GM19455 (cell line): ENCODE results near the gene AKAP14.
"Not testable (repeated sequence)": the region's sequence is repeated elsewhere in the genome, so short reads cannot be mapped to it uniquely, and the experiment has no call there.

Experiments
- ATAC-seq: cut with Tn5 transposase; IDR thresholded peaks from one replicate; pipeline ENCODE4 v1.9.1; 2021; ENCODE audit not compliant: unreplicated experiment

Gene AKAP14

DNA sequence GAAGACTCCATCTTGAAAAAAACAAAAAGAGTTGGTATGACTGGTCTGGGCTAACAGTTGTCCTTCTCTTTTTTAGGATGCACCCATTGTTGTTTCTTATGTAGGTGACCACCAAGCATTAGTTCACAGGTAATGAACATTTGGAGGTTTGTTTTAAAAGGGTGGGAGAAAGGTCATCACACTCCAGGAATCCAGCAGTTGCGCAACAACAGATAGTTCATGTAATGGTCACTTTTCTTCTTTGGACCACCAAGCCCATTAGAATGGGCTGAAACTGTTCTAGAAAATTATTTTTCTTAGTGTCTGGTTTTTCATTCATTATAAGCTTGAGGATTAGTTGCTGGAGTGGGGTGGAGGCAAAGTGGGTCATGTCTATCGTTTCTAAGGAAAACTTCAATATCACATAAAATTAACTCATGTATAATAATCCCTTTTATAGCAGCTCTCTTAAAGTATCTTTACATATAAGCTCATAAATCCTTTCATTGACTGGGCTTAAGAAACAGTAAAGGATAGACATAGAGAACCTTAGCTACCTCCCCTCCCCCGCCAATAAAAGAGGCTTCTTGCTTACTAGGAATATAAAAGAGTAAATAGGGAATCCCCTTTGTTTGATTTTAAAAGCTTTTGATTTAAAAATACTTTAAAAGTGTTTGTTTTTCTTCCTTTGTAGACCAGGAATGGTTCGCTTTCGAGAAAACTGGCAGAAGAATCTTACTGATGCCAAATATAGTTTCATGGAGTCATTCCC lies 24.3 kb downstream of the AKAP14 start:
- ATAC-seq, result no peak

DNA sequence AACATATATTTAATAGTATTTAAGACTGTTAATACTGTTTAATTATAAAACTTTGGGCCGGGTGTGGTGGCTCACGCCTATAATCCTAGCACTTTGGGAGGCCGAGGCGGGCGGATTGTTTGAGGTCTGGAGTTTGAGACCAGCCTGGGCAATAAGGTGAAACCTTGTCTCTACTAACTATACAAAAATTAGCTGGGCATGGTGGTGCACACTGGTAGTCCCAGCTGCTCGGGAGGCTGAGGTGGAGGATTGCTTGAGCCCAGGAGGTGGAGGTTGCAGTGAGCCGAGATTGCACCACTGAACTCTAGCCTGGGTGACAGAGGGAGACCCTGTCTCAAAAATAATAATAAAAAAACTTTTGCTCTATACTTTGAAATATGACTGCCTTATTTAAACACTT lies 26.7 kb downstream of the AKAP14 start:
- not testable (repeated sequence) for ATAC-seq

GRCh38 chrX:119935215-119935874 lies 39.7 kb downstream of the AKAP14 start:
- ATAC-seq, result no peak

DNA sequence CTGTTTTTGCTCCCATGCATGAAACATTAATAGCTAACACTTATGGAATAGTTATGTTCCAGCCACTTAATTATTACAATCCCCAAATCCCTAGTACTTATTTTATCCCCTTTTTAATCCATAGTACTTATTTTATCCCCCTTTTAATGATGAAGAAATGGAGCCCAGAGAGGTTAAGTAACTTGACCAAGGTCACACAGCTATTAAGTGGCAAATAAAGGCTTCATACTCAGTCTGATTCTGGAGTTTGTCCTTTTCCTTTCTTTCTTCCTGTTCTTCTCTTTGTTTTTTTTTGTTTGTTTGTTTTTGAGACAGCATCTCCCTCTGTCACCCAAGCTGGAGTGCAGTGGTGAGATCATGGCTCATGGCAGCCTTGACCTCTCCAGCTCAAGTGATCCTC lies 45.6 kb downstream of the AKAP14 start:
- no peak for ATAC-seq

DNA sequence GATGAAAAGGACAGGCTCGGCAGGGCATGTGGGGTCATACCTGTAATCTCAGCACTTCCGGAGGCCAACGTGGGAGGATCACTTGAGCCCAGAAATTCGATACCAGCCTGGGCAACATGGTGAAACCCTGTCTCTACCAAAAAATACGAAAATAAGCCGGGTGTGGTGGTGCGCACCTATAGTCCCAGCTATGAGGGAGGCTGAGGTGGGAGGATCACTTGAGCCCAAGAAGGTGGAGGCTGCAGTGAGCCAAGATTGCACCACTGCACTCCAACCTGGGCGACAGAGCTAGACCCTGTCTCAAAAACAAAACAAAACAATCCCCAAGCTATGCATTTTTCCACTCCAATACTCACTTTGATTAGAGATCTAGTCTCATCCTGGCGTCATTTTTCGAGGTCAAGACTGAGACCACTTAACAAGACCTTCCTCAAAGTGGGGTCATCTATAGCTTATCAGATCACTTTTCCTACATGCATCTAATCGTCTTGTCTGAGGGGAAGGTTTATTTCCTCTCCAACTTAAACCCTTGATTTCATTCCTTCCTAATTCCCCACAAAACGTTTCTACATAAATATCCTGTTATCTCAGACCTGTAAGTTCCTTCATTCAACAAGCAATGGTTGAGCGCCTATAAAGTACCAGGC lies 46.6 kb downstream of the AKAP14 start:
- ATAC-seq, result no peak

GRCh38 chrX:119942831-119943184 lies 47.1 kb downstream of the AKAP14 start:
- ATAC-seq, result peak; percentile 15

GRCh38 chrX:119943185-119943988 lies 47.7 kb downstream of the AKAP14 start, which contains the start of gene NKAP:
TSS of gene NKAP (minus strand) at chrX:119943751. CDS start at chrX:119943605, 146 bp downstream.
- ATAC-seq, result peak; percentile 87

DNA sequence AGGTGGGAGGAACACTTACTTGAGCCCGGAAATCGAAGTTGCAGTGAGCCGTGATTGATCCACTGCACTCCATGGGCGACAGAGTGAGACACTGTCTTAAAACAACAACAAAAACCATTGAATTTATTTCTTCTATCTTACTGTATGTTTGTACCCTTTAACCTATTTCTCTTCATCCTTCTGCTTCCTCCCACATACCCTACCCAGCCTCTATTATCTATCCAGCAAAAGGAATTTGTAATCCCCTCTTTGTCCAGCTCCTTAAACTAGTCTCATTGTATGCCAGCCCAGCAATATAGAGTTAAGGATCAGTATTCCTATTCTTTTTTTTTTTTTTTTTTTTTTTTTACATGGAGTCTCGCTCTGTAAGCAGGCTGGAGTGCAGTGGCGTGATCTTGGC lies 49.8 kb downstream of the AKAP14 start:
- no peak for ATAC-seq

DNA sequence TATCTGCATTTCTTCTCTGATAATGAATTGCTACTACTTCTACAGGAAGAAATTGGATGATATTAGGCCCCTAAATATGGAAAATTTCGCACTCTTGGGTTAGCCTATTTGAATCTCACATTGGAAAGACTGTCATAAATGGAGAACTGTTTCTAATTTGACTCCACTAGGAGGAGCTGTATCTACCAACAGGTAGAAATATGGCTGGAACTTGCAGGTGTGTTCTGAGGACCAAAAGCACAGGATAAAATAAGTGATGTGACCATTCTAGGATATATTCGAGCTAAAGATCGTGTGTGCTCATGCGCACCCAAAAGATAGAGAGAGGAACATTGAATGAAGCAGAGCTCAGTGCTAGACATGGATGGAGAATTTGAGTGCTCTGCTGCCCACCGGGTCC lies 52.7 kb downstream of the AKAP14 start:
- ATAC-seq, result no peak

DNA sequence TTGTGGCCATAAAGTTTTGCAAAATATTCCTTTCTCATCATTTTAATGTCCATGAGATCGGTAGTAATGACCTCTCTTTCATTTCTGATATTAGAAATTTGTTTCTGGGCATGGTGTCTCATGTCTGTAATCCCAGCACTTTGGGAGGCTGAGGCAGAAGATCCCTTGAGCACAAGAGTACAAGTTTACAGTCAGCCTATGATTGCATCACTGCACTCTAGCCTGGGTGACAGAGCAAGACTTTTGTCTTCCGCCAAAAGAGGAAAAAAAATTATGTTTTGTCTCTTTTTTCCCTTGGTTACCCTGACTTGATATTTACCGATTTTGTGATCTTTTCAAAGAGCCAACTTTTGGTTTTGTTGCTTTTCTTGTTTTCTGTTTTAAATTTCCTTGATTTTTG lies 58.7 kb downstream of the AKAP14 start:
- ATAC-seq, result no peak

DNA sequence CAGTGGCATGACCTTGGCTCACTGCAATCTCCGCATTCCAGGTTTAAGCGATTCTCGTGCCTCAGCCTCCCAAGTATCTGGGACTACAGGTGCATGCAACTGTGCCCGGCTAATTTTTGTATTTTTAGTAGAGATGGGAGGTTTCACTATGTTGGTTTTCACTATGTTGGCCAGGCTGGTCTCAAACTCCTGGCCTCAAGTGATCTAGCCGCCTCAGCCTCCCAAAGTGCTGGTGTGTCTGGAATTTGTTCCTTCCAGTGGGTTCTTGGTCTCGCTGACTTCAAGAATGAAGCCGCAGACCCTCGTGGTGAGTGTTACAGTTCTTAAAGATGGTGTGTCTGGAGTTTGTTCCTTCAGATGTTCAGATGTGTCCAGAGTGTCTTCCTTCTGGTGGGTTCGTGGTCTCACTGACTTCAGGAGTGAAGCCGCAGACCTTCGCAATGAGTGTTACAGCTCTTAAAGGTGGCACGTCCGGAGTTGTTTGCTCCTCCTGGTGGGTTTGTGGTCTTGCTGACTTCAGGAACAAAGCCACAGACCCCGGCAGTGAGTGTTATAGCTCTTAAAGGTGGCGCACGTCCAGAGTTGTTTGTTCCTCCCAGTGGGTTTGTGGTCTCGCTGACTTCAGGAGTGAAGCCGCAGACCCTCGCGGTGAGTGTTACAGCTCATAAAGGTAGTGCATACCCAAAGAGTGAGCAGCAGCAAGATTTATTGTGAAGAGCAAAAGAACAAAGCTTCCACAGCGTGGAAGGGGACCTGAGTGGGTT lies 60.3 kb downstream of the AKAP14 start:
- ATAC-seq, result not testable (repeated sequence)

- no peak for ATAC-seq
Measured at GRCh38 chrX:119960625-119961024, 64.9 kb downstream of the AKAP14 start.

DNA sequence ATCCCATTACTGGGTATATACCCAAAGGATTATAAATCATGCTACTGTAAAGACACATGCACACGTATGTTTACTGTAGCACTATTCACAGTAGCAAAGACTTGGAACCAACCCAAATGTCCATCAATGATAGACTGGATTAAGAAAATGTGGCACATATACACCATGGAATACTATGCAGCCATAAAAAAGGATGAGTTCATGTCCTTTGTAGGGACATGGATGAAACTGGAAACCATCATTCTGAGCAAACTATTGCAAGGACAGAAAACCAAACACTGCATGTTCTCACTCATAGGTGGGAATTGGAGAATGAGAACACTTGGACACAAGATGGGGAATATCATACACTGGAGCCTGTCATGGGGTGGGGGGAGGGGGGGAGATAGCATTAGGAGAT lies 71.1 kb downstream of the AKAP14 start:
- not testable (repeated sequence) for ATAC-seq
